Fibroblast of the aortic adventitia (primary cell): ENCODE data around the gene OSBPL1A. TPM values are rescaled to one million over a fixed set of nuclear protein-coding genes. Genes with fewer than 3 reads are reported as not detected.

Source experiments
- DNase-seq: peaks from one replicate; pipeline ENCODE4 v3.0.0-alpha.2; 2010; ENCODE audit warnings: low read depth
- H3K4me3 ChIP-seq: 2 replicates; pipeline ENCODE4 v1.5.1; 2011; ENCODE audit warnings: low read depth, mild to moderate bottlenecking, control low read depth, low read length, moderate library complexity
- CTCF ChIP-seq: IDR thresholded peaks from 2 replicates; pipeline ENCODE4 v1.5.1; 2011; ENCODE audit warnings: mild to moderate bottlenecking, low read length, control low read depth, inconsistent platforms; ENCODE audit not compliant: insufficient read depth
- total RNA-seq: library from RNA; depleted of rRNA; stranded (reverse); fragments of >200 nt; gene quantifications from 2 replicates; pipeline ENCODE4 v1.2.3, GENCODE V29; 2012; ENCODE audit warnings: low replicate concordance

Gene OSBPL1A
- total RNA-seq, 1 donor: 80.4 TPM

- no peak for TF ChIP-seq CTCF
Observed at GRCh38 chr18:24189664-24190346, 207.8 kb downstream of the OSBPL1A start.

GRCh38 chr18:24189007-24189528 is 208.6 kb downstream of the OSBPL1A start:
- no peak overlapping the region for H3K4me3 ChIP-seq
- DNase-seq: peak; percentile 35
- no peak for TF ChIP-seq CTCF

More at GRCh38 chr18:24189664-24190346, 207.8 kb downstream of the OSBPL1A start:
- DNase-seq: no peak
- H3K4me3 ChIP-seq: no peak overlapping the region

- H3K4me3 ChIP-seq: no peak overlapping the region
- no peak for TF ChIP-seq CTCF
- DNase-seq: no peak
Observed at GRCh38 chr18:24188120-24188519, 209.5 kb downstream of the OSBPL1A start.

- no peak for TF ChIP-seq CTCF
Observed at GRCh38 chr18:24187689-24188088, 209.9 kb downstream of the OSBPL1A start.

GRCh38 chr18:24187049-24187448 is 210.6 kb downstream of the OSBPL1A start:
- TF ChIP-seq CTCF: no peak
- H3K4me3 ChIP-seq: no peak overlapping the region
- no peak for DNase-seq

More at GRCh38 chr18:24187689-24188088, 209.9 kb downstream of the OSBPL1A start:
- no peak for DNase-seq
- H3K4me3 ChIP-seq: no peak overlapping the region

GRCh38 chr18:24185805-24186204 is 211.8 kb downstream of the OSBPL1A start:
- peak; percentile 22 for DNase-seq
- TF ChIP-seq CTCF: no peak
- H3K4me3 ChIP-seq: no peak overlapping the region
